Neural progenitor cell (in vitro differentiated cells): ENCODE data around the gene PMPCA.

ENCODE experiments used
- CTCF ChIP-seq: fragments of 200-600 bp; sonication (generic); IDR thresholded peaks from 2 replicates; pipeline ENCODE4 v1.5.1; 2017; ENCODE audit warnings: antibody characterized with exemption, mild to moderate bottlenecking
- EZH2 ChIP-seq: fragments of 200-600 bp; sonication (generic); IDR thresholded peaks from 2 replicates; pipeline ENCODE4 v1.6.1; 2017; ENCODE audit warnings: antibody characterized with exemption, mild to moderate bottlenecking, moderate library complexity

- TF ChIP-seq CTCF (no peak), EZH2 (no peak)
Measured at GRCh38 chr9:136370037-136370436, 40.4 kb upstream of the PMPCA start.
